ENCODE data around the gene TRIM24. TPM values are rescaled to one million over a fixed set of nuclear protein-coding genes. Genes with fewer than 3 reads are reported as not detected.

TRIM24 gene
- polyA plus RNA-seq, 6 donors from 2014 or later = 4.8 to 10.3 (median 6.3) TPM

DNA sequence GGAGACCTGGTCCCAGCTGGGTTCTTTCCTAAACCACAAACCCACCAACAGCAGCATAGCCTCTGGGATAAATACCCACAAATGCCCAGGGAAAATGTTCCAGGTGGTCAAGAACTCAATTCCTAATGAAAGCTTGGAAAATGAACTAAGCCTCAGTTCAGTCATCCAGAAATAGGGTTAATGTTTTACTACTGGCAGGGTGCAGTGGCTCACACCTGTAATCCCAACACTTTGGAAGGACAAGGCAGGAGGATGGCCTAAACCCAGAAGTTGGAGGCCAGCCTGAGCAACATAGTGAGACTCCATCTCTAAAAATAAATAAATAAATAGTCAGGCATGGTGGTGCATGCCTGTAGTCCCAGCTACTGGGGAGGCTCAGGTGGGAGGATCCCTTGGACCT, 158.9 kb downstream of the TRIM24 start:
- Mint-ChIP-seq H3K36me3 (no peaks in the 10 kb centered on the region), H3K9me3 (no peaks in the 10 kb centered on the region), H3K4me1 (peaks cover 0 to 4% (median 0%) of the 10 kb centered on the region in 3 donors), H3K4me3 (no peak overlapping the region), H3K27ac (no peak overlapping the region), H3K27me3 (no peaks in the 10 kb centered on the region)
- no peak for ATAC-seq (ENCODE audit: low read depth in 2 of 2)
- no peak for DNase-seq

DNA sequence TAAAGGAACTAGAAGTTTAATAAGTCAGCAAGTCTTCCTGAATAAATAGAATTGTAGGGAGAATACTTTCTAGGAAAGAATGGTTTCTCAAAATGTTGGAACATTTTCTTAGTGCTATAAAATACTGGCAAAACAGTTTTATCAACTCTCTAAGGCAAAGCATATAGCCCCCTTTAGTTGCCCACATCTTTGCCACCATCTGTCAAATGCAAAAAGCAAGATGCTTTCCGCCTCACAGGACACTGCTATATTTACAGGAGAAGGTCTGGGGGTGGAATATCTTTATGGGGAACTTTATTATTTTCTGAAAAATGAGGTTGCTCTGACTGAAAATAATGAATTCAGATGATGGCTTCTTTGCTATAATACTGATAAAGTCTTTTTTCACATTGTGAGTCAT, 162.8 kb downstream of the TRIM24 start:
- H3K27me3 Mint-ChIP-seq = no peaks in the 10 kb centered on the region
- H3K9me3 Mint-ChIP-seq = peaks cover 0 to 2% (median 0%) of the 10 kb centered on the region in 7 donors
- no peak overlapping the region for H3K27ac Mint-ChIP-seq
- DNase-seq (no peak), ATAC-seq (ENCODE audit: low read depth in 2 of 2) (no peak)
- H3K4me1 Mint-ChIP-seq = peaks cover 0 to 12% (median 9%) of the 10 kb centered on the region in 3 donors
- H3K36me3 Mint-ChIP-seq = no peaks in the 10 kb centered on the region
- no peak overlapping the region for H3K4me3 Mint-ChIP-seq

DNA sequence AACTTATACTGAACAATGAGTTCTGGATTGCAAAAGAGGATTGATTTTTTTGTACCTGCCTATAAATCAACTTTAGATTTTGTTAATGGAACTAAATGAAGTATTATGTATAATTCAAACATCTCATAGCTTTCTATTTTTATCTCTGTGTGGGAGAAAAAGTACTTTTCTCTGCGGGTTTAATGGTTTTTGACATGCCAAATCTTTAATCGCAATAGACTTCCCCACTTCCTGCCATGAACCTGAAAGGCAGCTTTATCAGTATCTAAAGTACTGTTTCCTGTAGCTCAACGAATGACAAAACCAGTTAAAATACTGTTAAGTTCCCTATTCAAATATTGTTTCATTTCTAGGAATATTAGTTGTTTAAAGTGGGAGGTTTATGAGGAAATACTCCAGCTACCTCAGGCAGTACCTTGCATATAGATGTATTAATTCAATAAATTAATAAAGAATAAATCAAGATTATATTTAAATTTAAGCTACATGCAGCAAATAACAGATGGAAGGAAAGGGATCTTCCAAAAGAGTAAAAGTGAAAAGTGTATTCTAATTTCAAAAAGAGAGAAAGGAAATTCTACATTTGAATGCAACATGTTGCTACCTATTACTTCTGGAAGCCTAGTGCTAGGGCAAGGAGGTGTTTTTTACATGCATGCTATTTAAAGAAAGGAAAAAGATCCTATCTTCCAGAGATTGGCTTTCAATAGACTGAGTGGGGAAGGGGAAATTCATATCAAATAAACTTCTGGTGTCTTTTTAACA, 165.2 kb downstream of the TRIM24 start:
- no peak for ATAC-seq (ENCODE audit: low read depth in 2 of 2)
- peaks cover 0 to 2% (median 0%) of the 10 kb centered on the region in 7 donors for H3K9me3 Mint-ChIP-seq
- H3K36me3 Mint-ChIP-seq = no peaks in the 10 kb centered on the region
- H3K4me1 Mint-ChIP-seq = peaks cover 0 to 9% (median 8%) of the 10 kb centered on the region in 3 donors
- no peak overlapping the region for H3K27ac Mint-ChIP-seq
- H3K4me3 Mint-ChIP-seq = peak overlapping the region in 1 of 8 donors; percentile 29
- no peak for DNase-seq
- H3K27me3 Mint-ChIP-seq = no peaks in the 10 kb centered on the region

DNA sequence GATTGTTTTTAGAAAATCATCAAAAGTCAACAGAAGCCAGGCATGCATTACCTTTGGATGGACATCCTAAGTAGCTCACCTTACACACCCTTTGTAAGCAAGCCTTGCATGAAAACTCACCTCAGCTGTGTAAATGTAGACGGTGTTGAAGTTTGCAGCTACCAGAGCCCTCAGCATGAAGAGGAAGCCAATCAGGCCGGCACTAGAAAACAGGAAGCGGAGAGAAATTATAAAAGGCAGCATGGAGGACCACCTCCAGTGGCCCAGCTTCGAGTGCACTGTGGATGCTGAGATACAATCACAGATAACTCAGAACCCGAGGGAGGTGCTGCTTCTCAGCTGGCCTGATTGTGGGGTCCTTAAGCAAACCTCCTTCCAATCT, 165.8 kb downstream of the TRIM24 start:
- H3K4me3 Mint-ChIP-seq = peak overlapping the region in 1 of 8 donors; percentile 29
- DNase-seq = no peak
- H3K27me3 Mint-ChIP-seq = no peaks in the 10 kb centered on the region
- H3K9me3 Mint-ChIP-seq = peaks cover 0 to 2% (median 0%) of the 10 kb centered on the region in 7 donors
- peak in 1 of 2 donors; percentile 46 for ATAC-seq (ENCODE audit: low read depth in 2 of 2)
- no peaks in the 10 kb centered on the region for H3K36me3 Mint-ChIP-seq
- H3K27ac Mint-ChIP-seq = no peak overlapping the region
- peaks cover 0 to 9% (median 8%) of the 10 kb centered on the region in 3 donors for H3K4me1 Mint-ChIP-seq

DNA sequence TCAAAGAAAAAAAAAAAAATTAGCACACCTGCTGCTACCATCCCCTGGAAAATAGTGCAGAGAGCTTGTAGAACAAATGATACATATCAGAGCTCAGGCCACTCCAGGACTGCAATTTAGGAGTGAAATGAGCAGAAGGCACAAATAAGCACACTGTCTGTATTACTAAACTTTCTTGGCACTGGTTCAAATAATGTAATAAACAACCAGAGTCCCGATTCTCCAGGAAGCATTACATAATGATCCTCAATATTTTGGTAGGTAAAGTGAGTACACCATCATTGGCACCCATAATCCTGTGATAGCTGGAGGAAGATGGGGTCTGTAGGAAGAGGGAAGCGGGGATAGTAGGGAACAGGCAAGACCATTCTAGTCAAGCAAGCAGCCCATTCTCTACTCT, 166.8 kb downstream of the TRIM24 start:
- Mint-ChIP-seq H3K27ac (no peak overlapping the region), H3K27me3 (peaks cover 0 to 2% (median 0%) of the 10 kb centered on the region in 3 donors), H3K36me3 (no peaks in the 10 kb centered on the region), H3K4me3 (no peak overlapping the region), H3K4me1 (peaks cover 0 to 9% (median 8%) of the 10 kb centered on the region in 3 donors), H3K9me3 (peaks cover 0 to 2% (median 0%) of the 10 kb centered on the region in 7 donors)
- ATAC-seq (ENCODE audit: low read depth in 2 of 2) (no peak), DNase-seq (no peak)

DNA sequence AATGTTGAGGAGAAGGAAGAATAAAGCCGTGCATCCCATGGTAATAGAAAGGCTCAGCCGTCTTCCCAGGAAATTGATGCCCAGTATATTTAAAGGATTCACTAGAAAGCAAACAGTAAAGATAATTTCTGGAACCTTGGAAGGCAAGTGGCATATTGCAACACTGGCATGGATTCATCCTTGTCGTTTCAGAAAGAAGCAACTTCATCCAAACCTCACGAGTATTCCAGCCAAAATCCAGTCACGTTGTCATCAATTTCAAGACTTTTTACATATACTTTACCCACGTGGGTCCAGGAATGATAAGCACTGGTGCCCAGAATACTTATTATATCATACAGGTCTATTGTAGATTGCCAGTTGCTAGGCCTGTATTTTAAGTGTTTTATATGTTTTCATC, 167.3 kb downstream of the TRIM24 start:
- no peak overlapping the region for H3K27ac Mint-ChIP-seq
- H3K9me3 Mint-ChIP-seq = peaks cover 0 to 2% (median 0%) of the 10 kb centered on the region in 7 donors
- no peaks in the 10 kb centered on the region for H3K36me3 Mint-ChIP-seq
- peaks cover 0 to 7% (median 0%) of the 10 kb centered on the region in 3 donors for H3K27me3 Mint-ChIP-seq
- ATAC-seq (ENCODE audit: low read depth in 2 of 2) (no peak), DNase-seq (no peak)
- H3K4me1 Mint-ChIP-seq = peaks cover 0 to 9% (median 8%) of the 10 kb centered on the region in 3 donors
- no peak overlapping the region for H3K4me3 Mint-ChIP-seq

DNA sequence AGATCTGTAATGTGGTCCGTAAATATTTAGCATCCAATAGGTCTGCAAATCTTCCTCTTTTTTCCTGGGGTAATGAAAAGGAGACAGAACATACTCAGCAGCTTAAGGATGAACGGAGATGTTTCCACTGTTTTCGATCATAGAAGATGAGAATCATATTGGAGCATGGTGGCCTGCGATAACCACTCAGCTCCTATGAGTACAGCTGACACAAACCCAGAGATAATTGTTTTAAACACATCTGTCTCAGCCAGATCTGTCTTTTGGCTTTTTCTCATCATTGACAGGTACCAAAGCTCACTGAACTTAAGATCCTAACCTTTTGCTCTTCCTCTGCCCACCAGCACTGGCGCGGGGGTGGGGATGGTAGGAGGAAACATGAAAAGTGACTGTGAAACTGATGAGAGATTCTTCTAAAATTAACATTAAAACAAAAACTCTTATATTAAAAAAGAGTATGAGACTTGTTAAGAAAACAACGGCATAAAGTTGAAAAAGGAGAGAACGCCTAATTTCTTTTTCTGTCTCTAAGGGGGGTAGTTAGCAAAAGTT, 170.1 kb downstream of the TRIM24 start:
- Mint-ChIP-seq H3K36me3 (no peaks in the 10 kb centered on the region), H3K27me3 (peaks cover 0 to 11% (median 0%) of the 10 kb centered on the region in 3 donors), H3K9me3 (no peaks in the 10 kb centered on the region), H3K4me1 (peaks cover 0 to 9% (median 7%) of the 10 kb centered on the region in 3 donors), H3K4me3 (no peak overlapping the region), H3K27ac (no peak overlapping the region)
- ATAC-seq (ENCODE audit: low read depth in 2 of 2) (no peak), DNase-seq (no peak)

DNA sequence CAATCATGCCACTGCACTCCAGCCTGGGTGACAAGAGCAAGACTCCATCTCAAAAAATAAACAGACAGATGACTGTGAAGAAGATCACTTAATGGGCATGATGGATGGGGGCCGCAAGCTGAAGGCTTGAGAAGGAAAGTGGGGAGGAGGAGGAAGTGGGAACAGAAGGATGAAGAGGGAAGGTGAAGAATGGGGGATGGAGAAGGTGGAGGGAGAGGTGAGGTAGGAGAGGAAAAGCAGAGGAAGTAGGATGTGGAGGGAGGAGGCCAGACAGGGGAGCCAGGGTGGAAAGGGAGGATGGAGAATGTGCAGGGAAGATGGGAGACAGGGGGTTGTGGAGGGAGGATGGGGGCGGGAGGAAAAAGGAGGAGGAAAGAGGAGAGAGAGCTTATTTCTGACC, 172.3 kb downstream of the TRIM24 start:
- H3K9me3 Mint-ChIP-seq = no peaks in the 10 kb centered on the region
- no peak overlapping the region for H3K4me3 Mint-ChIP-seq
- DNase-seq = no peak
- no peak for ATAC-seq (ENCODE audit: low read depth in 2 of 2)
- no peak overlapping the region for H3K27ac Mint-ChIP-seq
- H3K4me1 Mint-ChIP-seq = no peaks in the 10 kb centered on the region
- no peaks in the 10 kb centered on the region for H3K36me3 Mint-ChIP-seq
- peaks cover 0 to 15% (median 0%) of the 10 kb centered on the region in 3 donors for H3K27me3 Mint-ChIP-seq

DNA sequence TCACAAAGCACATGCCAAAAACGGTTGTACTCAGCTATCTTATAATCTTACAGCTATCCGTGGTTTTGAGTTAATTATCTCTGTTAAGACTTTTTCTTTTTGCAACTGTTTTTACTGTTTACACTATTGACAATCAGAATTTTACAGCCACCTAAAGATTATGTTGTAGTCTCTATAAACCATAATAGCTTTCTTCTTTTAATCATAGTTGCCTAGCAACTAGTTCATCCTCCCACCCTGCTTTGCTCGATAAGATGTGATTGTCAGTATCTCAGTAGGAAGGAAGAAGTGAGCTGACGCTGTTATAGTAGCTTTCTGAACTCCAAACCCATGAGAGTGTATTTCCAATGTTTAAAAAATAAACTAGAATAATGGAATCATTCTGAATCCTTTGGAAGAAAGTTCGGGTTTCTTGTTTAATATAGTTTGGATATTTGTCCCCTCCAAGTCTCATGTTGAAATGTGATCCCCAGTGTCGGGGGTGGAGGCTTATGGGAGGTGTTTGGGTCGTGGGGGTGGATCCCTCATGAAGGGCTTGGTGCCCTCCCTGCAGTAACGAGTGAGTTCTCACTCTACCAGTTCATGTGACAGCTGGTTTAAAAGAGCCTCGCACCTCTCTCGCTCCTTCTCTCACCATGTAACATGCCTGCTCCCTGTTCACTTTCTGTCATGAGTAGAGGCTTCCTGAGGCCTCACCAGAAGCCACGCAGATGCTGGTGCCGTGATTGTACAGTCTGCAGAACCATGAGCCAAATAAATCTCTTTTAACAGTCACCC, 173.0 kb downstream of the TRIM24 start:
- ATAC-seq (ENCODE audit: low read depth in 2 of 2) = no peak
- Mint-ChIP-seq H3K4me3 (peak overlapping the region in 1 of 8 donors; percentile 80), H3K4me1 (no peaks in the 10 kb centered on the region), H3K27ac (no peak overlapping the region), H3K27me3 (peaks cover 0 to 15% (median 0%) of the 10 kb centered on the region in 3 donors), H3K9me3 (no peaks in the 10 kb centered on the region), H3K36me3 (no peaks in the 10 kb centered on the region)
- no peak for DNase-seq

Other genes starting within 250 kb of the TRIM24 start
- not detected for gene SVOPL, start 241.1 kb downstream of the TRIM24 start, polyA plus RNA-seq (ENCODE audit: low read depth in 6 of 6)